ENCODE results near the gene MOB3A.

The MOB3A gene

GRCh38 chr19:2048959-2049740, 47.0 kb downstream of the MOB3A start:
- TF ChIP-seq MAX (IDR thresholded peaks at IDR 0.05; ENCODE audit: low read depth, low read length) (no peak), MYC (IDR thresholded peaks at IDR 0.05; ENCODE audit: low read depth, low read length) (no peak), CTCF (IDR thresholded peaks at IDR 0.05; ENCODE audit: low read depth, low read length) (no peak), POLR2A (IDR thresholded peaks at IDR 0.05; ENCODE audit: extremely low read depth, insufficient read length) (no peak)
- peak overlapping the region; percentile 68 for H3K4me3 ChIP-seq (ENCODE audit: low read depth, low read length)
- DNase-seq (ENCODE audit: low read depth), result no peak

- no peak for TF ChIP-seq MYC (IDR thresholded peaks at IDR 0.05; ENCODE audit: low read depth, low read length)
- TF ChIP-seq MAX (IDR thresholded peaks at IDR 0.05; ENCODE audit: low read depth, low read length), result no peak
- TF ChIP-seq POLR2A (IDR thresholded peaks at IDR 0.05; ENCODE audit: extremely low read depth, insufficient read length), result no peak
- no peak for TF ChIP-seq CTCF (IDR thresholded peaks at IDR 0.05; ENCODE audit: low read depth, low read length)
- DNase-seq (ENCODE audit: low read depth), result no peak
- H3K4me3 ChIP-seq (ENCODE audit: low read depth, low read length), result no peak overlapping the region
Measured at GRCh38 chr19:2048104-2048958, 47.8 kb downstream of the MOB3A start.

GRCh38 chr19:2047449-2048103, 48.5 kb downstream of the MOB3A start:
- TF ChIP-seq MAX (IDR thresholded peaks at IDR 0.05; ENCODE audit: low read depth, low read length) (no peak), CTCF (IDR thresholded peaks at IDR 0.05; ENCODE audit: low read depth, low read length) (no peak), POLR2A (IDR thresholded peaks at IDR 0.05; ENCODE audit: extremely low read depth, insufficient read length) (no peak), MYC (IDR thresholded peaks at IDR 0.05; ENCODE audit: low read depth, low read length) (no peak)
- peak; percentile 16 for DNase-seq (ENCODE audit: low read depth)
- H3K4me3 ChIP-seq (ENCODE audit: low read depth, low read length), result no peak overlapping the region

GRCh38 chr19:2047076-2047448, 49.1 kb downstream of the MOB3A start:
- no peak overlapping the region for H3K4me3 ChIP-seq (ENCODE audit: low read depth, low read length)
- no peak for TF ChIP-seq POLR2A (IDR thresholded peaks at IDR 0.05; ENCODE audit: extremely low read depth, insufficient read length)
- TF ChIP-seq CTCF (IDR thresholded peaks at IDR 0.05; ENCODE audit: low read depth, low read length), result no peak
- no peak for TF ChIP-seq MYC (IDR thresholded peaks at IDR 0.05; ENCODE audit: low read depth, low read length)
- TF ChIP-seq MAX (IDR thresholded peaks at IDR 0.05; ENCODE audit: low read depth, low read length), result no peak
- DNase-seq (ENCODE audit: low read depth), result no peak

- no peak for DNase-seq (ENCODE audit: low read depth)
- TF ChIP-seq CTCF (IDR thresholded peaks at IDR 0.05; ENCODE audit: low read depth, low read length) (no peak), MYC (IDR thresholded peaks at IDR 0.05; ENCODE audit: low read depth, low read length) (no peak), MAX (IDR thresholded peaks at IDR 0.05; ENCODE audit: low read depth, low read length) (no peak), POLR2A (IDR thresholded peaks at IDR 0.05; ENCODE audit: extremely low read depth, insufficient read length) (no peak)
Measured at GRCh38 chr19:2046046-2046907, 49.8 kb downstream of the MOB3A start.

More at GRCh38 chr19:2046046-2046907, 49.8 kb downstream of the MOB3A start:
- no peak overlapping the region for H3K4me3 ChIP-seq (ENCODE audit: low read depth, low read length)

Measured in NB4 (cell line).